ENCODE data around the gene UGT1A4.

- TF ChIP-seq, protein P1, sequence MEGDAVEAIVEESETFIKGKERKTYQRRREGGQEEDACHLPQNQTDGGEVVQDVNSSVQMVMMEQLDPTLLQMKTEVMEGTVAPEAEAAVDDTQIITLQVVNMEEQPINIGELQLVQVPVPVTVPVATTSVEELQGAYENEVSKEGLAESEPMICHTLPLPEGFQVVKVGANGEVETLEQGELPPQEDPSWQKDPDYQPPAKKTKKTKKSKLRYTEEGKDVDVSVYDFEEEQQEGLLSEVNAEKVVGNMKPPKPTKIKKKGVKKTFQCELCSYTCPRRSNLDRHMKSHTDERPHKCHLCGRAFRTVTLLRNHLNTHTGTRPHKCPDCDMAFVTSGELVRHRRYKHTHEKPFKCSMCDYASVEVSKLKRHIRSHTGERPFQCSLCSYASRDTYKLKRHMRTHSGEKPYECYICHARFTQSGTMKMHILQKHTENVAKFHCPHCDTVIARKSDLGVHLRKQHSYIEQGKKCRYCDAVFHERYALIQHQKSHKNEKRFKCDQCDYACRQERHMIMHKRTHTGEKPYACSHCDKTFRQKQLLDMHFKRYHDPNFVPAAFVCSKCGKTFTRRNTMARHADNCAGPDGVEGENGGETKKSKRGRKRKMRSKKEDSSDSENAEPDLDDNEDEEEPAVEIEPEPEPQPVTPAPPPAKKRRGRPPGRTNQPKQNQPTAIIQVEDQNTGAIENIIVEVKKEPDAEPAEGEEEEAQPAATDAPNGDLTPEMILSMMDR (IDR thresholded peaks at IDR 0.05) = no peak
- no peak for TF ChIP-seq POLR2AphosphoS5 (IDR thresholded peaks at IDR 0.05)
- TF ChIP-seq EP300 (IDR thresholded peaks at IDR 0.05) = no peak
These were observed 50.7 kb downstream of the UGT1A4 start for GRCh38 chr2:233769260-233769659.

All from stomach (tissue), 4 donors.